GM12874 (cell line): ENCODE data around the gene FAM234A.

ENCODE experiments used
- CTCF ChIP-seq: IDR thresholded peaks from 2 replicates; pipeline ENCODE4 v1.5.1; 2011; ENCODE audit warnings: low read depth, mild to moderate bottlenecking, control low read depth, low read length, moderate library complexity; ENCODE audit not compliant: insufficient read depth

Gene FAM234A

DNA sequence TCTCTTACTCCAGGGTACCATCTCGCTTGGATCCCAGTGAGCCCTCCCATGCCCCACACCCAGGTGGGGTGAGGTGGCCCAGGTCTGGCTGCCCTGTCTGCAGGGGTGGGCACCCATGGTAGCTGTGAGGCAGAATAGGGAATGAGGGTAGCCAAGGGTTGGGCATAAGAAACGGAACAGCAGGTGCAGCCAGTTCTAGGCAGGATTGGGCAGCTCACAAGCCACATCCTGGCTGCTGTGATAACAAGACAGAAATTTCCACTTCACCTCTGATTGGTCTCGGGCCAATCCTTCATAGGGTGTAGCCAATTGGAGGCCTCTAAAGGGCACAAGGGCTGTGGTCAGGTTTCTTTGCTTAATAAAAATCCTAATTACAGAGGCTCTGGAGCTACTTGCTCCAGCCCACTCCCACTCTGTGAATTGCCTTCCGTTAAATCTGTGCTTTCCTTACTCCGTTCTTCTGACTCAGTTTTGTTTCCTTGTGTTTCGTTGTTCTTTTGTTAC is 44.3 kb downstream of the FAM234A start:
- no peak for TF ChIP-seq CTCF

DNA sequence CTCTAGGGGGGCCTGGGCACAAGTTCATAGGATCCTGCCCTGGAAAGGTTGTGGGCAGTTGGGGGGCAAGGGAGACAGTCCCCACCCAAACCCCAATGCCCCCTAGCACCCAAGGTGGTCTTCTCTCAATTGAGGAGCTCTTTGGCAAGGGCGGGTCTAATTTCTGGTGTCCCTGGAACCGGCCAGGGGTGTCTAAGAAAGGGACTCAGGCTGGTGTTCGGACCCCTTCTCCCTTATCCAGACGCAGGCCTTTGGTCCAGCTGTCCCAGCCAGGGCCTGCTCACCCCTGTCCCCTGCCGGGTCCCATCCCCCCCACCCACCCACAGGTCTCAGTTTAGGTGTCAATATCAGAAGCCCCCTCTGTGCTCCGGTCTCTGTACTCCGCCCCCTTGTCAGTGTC is 44.9 kb downstream of the FAM234A start:
- no peak for TF ChIP-seq CTCF

DNA sequence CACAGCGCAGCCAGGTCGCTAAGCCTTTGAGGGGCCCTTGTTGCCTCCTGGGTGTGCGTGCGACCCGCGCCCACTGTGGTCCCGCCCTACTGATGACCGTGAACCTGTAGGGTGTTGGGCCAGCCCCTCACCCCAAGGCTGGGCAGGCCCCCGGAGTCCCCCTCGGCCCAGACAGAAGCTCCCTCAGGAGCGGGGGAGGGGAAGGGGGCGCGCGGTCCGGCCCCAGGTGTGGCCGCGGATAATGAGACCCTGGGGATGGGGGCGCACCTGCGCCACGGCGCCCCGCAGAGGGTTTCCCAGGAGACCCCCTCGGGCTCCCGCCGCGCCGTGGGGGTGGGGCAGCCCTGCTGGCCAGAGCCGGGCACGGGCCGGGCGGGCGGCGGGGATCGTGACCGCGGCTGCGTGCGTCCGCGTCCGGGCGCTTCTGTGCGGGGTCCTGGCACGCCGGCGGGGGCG is 45.4 kb downstream of the FAM234A start:
- no peak for TF ChIP-seq CTCF

GRCh38 chr16:280552-280951 is 45.9 kb downstream of the FAM234A start, which contains the start of gene ARHGDIG:
TSS of gene ARHGDIG (plus strand) at chr16:280591. CDS start at chr16:280681, 90 bp downstream.
- TF ChIP-seq CTCF, result no peak

- no peak for TF ChIP-seq CTCF
These were observed 46.5 kb downstream of the FAM234A start for GRCh38 chr16:280991-281659.

DNA sequence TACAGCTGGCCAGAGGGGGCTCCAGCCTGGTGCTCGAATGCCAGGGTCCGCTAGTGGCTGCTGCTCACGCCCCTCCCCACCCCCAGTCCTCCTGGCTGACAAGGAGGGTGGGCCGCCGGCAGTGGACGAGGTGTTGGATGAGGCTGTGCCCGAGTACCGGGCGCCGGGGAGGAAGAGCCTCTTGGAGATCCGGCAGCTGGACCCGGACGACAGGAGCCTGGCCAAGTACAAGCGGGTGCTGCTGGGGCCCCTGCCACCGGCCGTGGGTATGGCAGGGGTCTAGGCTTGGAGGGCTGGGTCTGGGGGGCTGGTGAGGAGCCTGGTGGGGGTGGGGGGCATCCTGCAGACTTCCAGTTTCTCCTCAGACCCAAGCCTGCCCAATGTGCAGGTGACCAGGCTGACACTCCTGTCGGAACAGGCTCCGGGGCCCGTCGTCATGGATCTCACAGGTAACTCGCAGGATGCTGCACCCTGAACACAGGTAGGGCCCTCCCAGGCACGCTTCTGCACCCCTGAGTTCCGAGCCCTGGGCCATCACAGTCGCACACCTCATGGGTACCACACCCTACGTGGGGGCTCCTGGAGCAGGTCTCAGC is 47.1 kb downstream of the FAM234A start:
- TF ChIP-seq CTCF, result no peak

- TF ChIP-seq CTCF, result no peak
These were observed 47.9 kb downstream of the FAM234A start for GRCh38 chr16:282491-282890.
